Astrocyte of the cerebellum (primary cell): ENCODE results near the gene CPEB4.

Source experiments
- DNase-seq: peaks from one replicate; pipeline ENCODE4 v3.0.0-alpha.2; 2011; ENCODE audit warnings: low read depth
- H3K4me3 ChIP-seq: 2 replicates; pipeline ENCODE4 v1.5.1; 2011; ENCODE audit warnings: mild to moderate bottlenecking, low read depth, low read length, moderate library complexity
- CTCF ChIP-seq: IDR thresholded peaks from 2 replicates; pipeline ENCODE4 v1.5.1; 2012; ENCODE audit warnings: low read length, low read depth, moderate library complexity, mild to moderate bottlenecking; ENCODE audit errors: missing control alignments
- in situ Hi-C: cut with HindIII; loops from 2 replicates; pipeline ENCODE4 v1.10.0; 2017; ENCODE audit warnings: low sequenced_read_pairs

CPEB4 gene

GRCh38 chr5:173902743-173903142 lies 14.6 kb downstream of the CPEB4 start:
- no peak for DNase-seq
- no peak for TF ChIP-seq CTCF
- in situ Hi-C loops, result no loop called here
- H3K4me3 ChIP-seq, result no peak overlapping the region

GRCh38 chr5:173903396-173904140 lies 15.4 kb downstream of the CPEB4 start:
- H3K4me3 ChIP-seq, result no peak overlapping the region
- DNase-seq, result no peak
- in situ Hi-C loops, result no loop called here
- TF ChIP-seq CTCF, result no peak

- DNase-seq, result no peak
- in situ Hi-C loops, result no loop called here
- TF ChIP-seq CTCF, result no peak
- no peak overlapping the region for H3K4me3 ChIP-seq
Measured at GRCh38 chr5:173904151-173904550, 16.0 kb downstream of the CPEB4 start.

GRCh38 chr5:173907284-173907683 lies 19.1 kb downstream of the CPEB4 start:
- TF ChIP-seq CTCF, result no peak
- DNase-seq, result no peak
- H3K4me3 ChIP-seq, result no peak overlapping the region
- in situ Hi-C loops, result no loop called here

GRCh38 chr5:173907686-173908371 lies 19.7 kb downstream of the CPEB4 start:
- in situ Hi-C loops, result no loop called here
- H3K4me3 ChIP-seq, result no peak overlapping the region
- TF ChIP-seq CTCF, result no peak
- no peak for DNase-seq

- in situ Hi-C loops, result no loop called here
- no peak overlapping the region for H3K4me3 ChIP-seq
- TF ChIP-seq CTCF, result no peak
- DNase-seq, result no peak
Measured at GRCh38 chr5:173909199-173909598, 21.1 kb downstream of the CPEB4 start.
